Stimulated activated CD4-positive, alpha-beta T cell treated with anti-CD3 and anti-CD28 coated beads, Interleukin-2, amount 100 ng/mL, for 48 hours (primary cell): Measurements from ENCODE around the gene CCBE1.

Experiments used
- DNase-seq, 2 donors: peaks; one replicate each; pipeline ENCODE4 v3.0.0-alpha.2; 2020

CCBE1 gene

GRCh38 chr18:59564561-59564960, 132.7 kb downstream of the CCBE1 start:
- DNase-seq: no peak

GRCh38 chr18:59563176-59563785, 133.9 kb downstream of the CCBE1 start:
- no peak for DNase-seq

GRCh38 chr18:59562751-59563150, 134.5 kb downstream of the CCBE1 start:
- no peak for DNase-seq

- DNase-seq: no peak
Measured at GRCh38 chr18:59561612-59562011, 135.6 kb downstream of the CCBE1 start.

GRCh38 chr18:59560556-59560955, 136.7 kb downstream of the CCBE1 start:
- no peak for DNase-seq

- no peak for DNase-seq
Measured at GRCh38 chr18:59559528-59559927, 137.7 kb downstream of the CCBE1 start.

- DNase-seq: no peak
Measured at GRCh38 chr18:59555995-59556659, 141.1 kb downstream of the CCBE1 start.

- no peak for DNase-seq
Measured at GRCh38 chr18:59554796-59555335, 142.4 kb downstream of the CCBE1 start.

GRCh38 chr18:59553273-59553870, 143.9 kb downstream of the CCBE1 start:
- no peak for DNase-seq

- DNase-seq: no peak
Measured at GRCh38 chr18:59551902-59552635, 145.2 kb downstream of the CCBE1 start.

GRCh38 chr18:59550174-59550516, 147.1 kb downstream of the CCBE1 start:
- DNase-seq: no peak

GRCh38 chr18:59549503-59550173, 147.6 kb downstream of the CCBE1 start:
- no peak for DNase-seq

GRCh38 chr18:59547581-59548182, 149.5 kb downstream of the CCBE1 start:
- DNase-seq: no peak

GRCh38 chr18:59546188-59546587, 151.0 kb downstream of the CCBE1 start:
- no peak for DNase-seq

GRCh38 chr18:59540780-59541179, 156.4 kb downstream of the CCBE1 start:
- no peak for DNase-seq

GRCh38 chr18:59540346-59540745, 156.9 kb downstream of the CCBE1 start:
- no peak for DNase-seq

- no peak for DNase-seq
Measured at GRCh38 chr18:59539108-59539507, 158.1 kb downstream of the CCBE1 start.

GRCh38 chr18:59537579-59537978, 159.6 kb downstream of the CCBE1 start:
- DNase-seq: no peak

GRCh38 chr18:59536166-59536565, 161.1 kb downstream of the CCBE1 start:
- DNase-seq: no peak

GRCh38 chr18:59535055-59535454, 162.2 kb downstream of the CCBE1 start:
- no peak for DNase-seq

GRCh38 chr18:59528866-59529265, 168.4 kb downstream of the CCBE1 start:
- DNase-seq: no peak

GRCh38 chr18:59520562-59521355, 176.5 kb downstream of the CCBE1 start:
- DNase-seq: no peak
